Measurements from ENCODE around the gene AHCTF1. TPM values are rescaled to one million over a fixed set of nuclear protein-coding genes. Genes with fewer than 3 reads are reported as not detected.

AHCTF1 gene
- total RNA-seq, 1 experiment from 2014 or later: 61.3 TPM

GRCh38 chr1:246971969-246972368 lies 40.2 kb upstream of the AHCTF1 start:
- intact Hi-C loops (cut with micrococcal nuclease; ENCODE audit: unreplicated experiment): no loop called here
- CTCF ChIA-PET: no interaction called here
- H3K27ac Mint-ChIP-seq (ENCODE audit: unreplicated experiment): no peak overlapping the region
- H3K9me3 Mint-ChIP-seq (ENCODE audit: low read depth, unreplicated experiment): peaks cover 36% of the 10 kb centered on the region
- H3K4me3 Mint-ChIP-seq (ENCODE audit: low read depth, unreplicated experiment): no peak overlapping the region
- no peak for TF ChIP-seq CTCF (IDR thresholded peaks at IDR 0.05; ENCODE audit: unreplicated experiment)
- no TSS peak for BruUV-seq (replicated peaks)
- H3K27me3 Mint-ChIP-seq (ENCODE audit: unreplicated experiment): no peaks in the 10 kb centered on the region
- H3K4me1 Mint-ChIP-seq (ENCODE audit: low read depth, unreplicated experiment): no peaks in the 10 kb centered on the region
- peaks cover 4% of the 10 kb centered on the region for H3K36me3 Mint-ChIP-seq (ENCODE audit: insufficient read depth, unreplicated experiment)
- no peak for DNase-seq

GRCh38 chr1:246971090-246971721 lies 39.5 kb upstream of the AHCTF1 start:
- BruUV-seq (replicated peaks): no TSS peak
- Mint-ChIP-seq H3K4me3 (ENCODE audit: low read depth, unreplicated experiment) (no peak overlapping the region), H3K36me3 (ENCODE audit: insufficient read depth, unreplicated experiment) (peaks cover 3% of the 10 kb centered on the region), H3K4me1 (ENCODE audit: low read depth, unreplicated experiment) (no peaks in the 10 kb centered on the region), H3K27ac (ENCODE audit: unreplicated experiment) (no peak overlapping the region), H3K9me3 (ENCODE audit: low read depth, unreplicated experiment) (peaks cover 36% of the 10 kb centered on the region), H3K27me3 (ENCODE audit: unreplicated experiment) (no peaks in the 10 kb centered on the region)
- TF ChIP-seq CTCF (IDR thresholded peaks at IDR 0.05; ENCODE audit: unreplicated experiment): no peak
- DNase-seq: no peak
- intact Hi-C loops (cut with micrococcal nuclease; ENCODE audit: unreplicated experiment): no loop called here
- CTCF ChIA-PET: no interaction called here

- H3K4me3 Mint-ChIP-seq (ENCODE audit: low read depth, unreplicated experiment): no peak overlapping the region
- H3K27me3 Mint-ChIP-seq (ENCODE audit: unreplicated experiment): no peaks in the 10 kb centered on the region
- intact Hi-C loops (cut with micrococcal nuclease; ENCODE audit: unreplicated experiment): no loop called here
- H3K27ac Mint-ChIP-seq (ENCODE audit: unreplicated experiment): no peak overlapping the region
- BruUV-seq (replicated peaks): no TSS peak
- DNase-seq: no peak
- peaks cover 30% of the 10 kb centered on the region for H3K9me3 Mint-ChIP-seq (ENCODE audit: low read depth, unreplicated experiment)
- CTCF ChIA-PET: no interaction called here
- no peaks in the 10 kb centered on the region for H3K4me1 Mint-ChIP-seq (ENCODE audit: low read depth, unreplicated experiment)
- TF ChIP-seq CTCF (IDR thresholded peaks at IDR 0.05; ENCODE audit: unreplicated experiment): no peak
- H3K36me3 Mint-ChIP-seq (ENCODE audit: insufficient read depth, unreplicated experiment): peaks cover 13% of the 10 kb centered on the region
Observed at GRCh38 chr1:246969621-246970020, 37.9 kb upstream of the AHCTF1 start.

- Mint-ChIP-seq H3K4me3 (ENCODE audit: low read depth, unreplicated experiment) (no peak overlapping the region), H3K36me3 (ENCODE audit: insufficient read depth, unreplicated experiment) (peaks cover 13% of the 10 kb centered on the region), H3K27ac (ENCODE audit: unreplicated experiment) (no peak overlapping the region), H3K4me1 (ENCODE audit: low read depth, unreplicated experiment) (no peaks in the 10 kb centered on the region), H3K9me3 (ENCODE audit: low read depth, unreplicated experiment) (peaks cover 24% of the 10 kb centered on the region), H3K27me3 (ENCODE audit: unreplicated experiment) (no peaks in the 10 kb centered on the region)
- DNase-seq: no peak
- TF ChIP-seq CTCF (IDR thresholded peaks at IDR 0.05; ENCODE audit: unreplicated experiment): no peak
- CTCF ChIA-PET: no interaction called here
- intact Hi-C loops (cut with micrococcal nuclease; ENCODE audit: unreplicated experiment): no loop called here
- BruUV-seq (replicated peaks): no TSS peak
Observed at GRCh38 chr1:246966502-246966901, 34.8 kb upstream of the AHCTF1 start.
